CD4-positive, alpha-beta T cell treated with Interleukin-6 at 100 ng/mL for 8 hours (primary cell): ENCODE results near the gene TADA1.
"Not testable (repeated sequence)": the region's sequence is repeated elsewhere in the genome, so short reads cannot be mapped to it uniquely, and the experiment has no call there.

Experiments used
- DNase-seq: peaks from one replicate; pipeline ENCODE4 v3.0.0-alpha.2; 2020; ENCODE audit warnings: mixed read lengths, low spot score

Gene TADA1

DNA sequence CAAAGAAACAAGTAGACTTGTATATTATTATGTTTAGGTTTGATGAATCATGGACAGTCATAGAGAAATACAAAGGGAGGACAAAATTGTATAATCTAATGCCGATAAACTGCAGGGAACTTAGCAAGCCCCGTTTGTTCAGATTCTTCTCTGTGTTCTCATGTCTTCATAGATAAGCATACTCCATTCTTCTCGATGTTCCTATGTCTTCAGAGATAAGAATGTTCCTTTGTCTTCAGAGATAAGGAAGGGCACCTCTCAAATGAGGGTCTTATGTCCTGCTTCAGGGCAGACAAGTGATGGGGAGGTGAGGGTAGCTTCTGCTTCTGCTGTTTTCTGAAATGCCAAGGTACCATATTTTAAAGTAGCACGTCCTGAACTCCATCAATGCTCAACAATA lies 19.7 kb upstream of the TADA1 start:
- DNase-seq, result no peak

DNA sequence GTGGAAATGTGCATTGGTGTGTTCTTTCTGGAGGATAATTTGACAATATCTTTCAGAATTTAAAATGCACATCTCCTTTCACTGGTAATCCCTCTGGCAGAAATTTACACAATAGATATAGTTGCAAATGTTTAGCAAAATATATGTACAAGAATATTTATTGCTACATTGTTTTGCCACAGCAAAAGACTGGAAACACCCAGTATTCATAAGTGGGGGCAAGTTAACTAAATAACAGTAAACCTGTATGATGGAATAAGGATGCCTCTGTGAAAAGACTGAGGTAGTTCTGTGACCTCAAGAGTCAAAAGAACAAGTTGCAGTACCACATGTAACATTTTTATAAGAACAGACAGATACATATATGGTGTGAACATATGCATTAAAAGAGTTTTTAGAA lies 13.7 kb upstream of the TADA1 start:
- DNase-seq, result no peak

DNA sequence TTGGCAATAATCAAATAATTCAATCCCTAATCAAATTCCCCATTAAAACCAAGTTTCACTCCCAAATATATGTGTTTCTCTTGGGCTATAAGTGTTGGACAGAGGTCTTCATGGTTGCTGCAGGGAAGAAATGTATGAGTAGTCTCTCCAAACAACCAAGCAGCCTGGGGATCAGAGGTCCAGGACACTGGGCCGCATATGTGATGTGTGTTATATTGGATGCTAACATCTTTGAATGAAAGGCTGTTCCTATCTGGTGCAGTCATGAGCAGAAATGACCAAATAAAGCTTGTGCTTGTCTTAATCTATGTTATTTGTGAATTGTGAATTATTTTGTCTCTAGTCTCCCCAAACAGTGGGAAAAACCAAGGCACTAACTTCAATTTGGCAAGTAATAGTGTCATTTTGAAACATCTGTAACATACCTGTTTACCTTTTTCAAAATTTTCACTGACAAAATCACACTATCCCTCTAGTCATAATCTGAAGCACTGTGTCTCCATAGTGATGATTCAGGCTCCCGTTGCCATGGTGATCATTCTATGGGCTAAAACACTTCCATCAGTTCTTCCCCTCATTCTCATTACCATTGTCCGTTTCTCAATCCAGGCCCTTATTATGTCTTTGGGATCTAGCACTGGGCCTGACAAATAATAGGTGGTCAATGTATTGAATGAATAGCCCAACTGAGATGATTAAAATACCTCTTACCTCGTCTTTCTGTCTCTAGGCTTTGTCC lies 12.5 kb upstream of the TADA1 start:
- DNase-seq, result no peak

DNA sequence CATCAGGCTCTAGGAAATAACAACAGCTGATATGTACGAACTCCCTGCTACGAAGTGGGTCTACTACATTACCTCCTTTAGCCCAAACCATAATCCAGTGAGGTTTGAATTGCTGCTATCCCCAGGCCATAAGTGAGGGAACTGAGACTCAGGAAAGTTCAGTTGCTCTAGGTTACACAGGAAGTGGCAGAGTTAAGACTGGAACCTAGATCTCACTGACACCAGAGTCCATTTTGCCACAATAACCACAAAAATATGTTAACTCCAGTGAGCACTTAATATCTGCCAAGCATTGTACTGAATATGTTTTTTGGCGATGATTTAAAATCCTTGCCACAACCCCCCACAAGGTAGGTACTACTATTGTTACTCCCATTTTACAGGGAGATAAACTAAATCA lies 8.9 kb upstream of the TADA1 start:
- no peak for DNase-seq

DNA sequence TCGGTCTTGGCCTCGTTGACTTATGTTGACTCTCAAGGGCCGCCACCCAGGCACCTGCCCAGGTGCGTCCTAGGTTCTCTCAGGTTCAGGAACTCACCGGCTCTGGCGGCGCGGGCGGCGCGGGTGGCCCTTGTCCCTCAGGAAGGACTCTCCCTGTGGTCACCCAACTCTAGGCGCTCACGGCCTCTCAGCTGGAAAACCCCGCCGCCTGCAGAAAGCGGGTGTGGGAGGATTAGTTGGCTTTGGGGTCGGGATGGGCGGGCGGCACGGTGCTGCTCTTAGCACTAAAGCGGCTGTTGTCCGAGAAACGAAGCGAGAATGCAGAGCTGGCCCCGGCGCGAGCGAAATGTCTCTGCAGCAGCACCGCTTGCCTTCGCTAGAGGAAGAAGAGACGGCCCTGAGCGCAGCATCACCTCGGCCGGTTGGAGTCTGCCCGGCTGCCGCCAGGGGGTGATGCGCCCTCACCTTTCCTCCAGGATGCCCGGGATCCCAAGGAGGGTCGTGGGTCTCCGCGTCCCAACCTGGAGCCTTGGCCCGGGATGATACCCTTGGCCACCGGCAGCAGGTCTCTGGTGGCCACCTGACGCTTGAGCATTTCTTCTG lies 8.1 kb upstream of the TADA1 start:
- DNase-seq, result peak; percentile 9

DNA sequence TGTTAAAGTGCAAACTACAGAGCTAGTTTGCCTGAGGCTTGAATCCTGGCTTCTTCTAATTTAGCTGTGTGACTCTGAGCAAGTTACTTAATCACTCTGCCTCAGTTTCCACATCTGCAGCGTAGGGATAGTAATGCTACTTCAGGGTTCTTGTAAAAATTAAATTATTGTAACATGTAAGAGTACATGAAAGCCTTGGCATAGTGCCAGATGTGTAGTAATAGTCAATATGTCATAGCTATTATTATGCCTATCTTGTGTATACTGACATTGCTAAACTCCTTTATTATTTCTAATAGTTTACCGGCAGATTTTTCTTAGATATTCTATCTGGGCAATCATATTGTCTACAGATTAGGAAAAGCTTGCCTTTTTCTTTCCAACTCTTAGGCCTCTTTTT lies 6.8 kb upstream of the TADA1 start:
- no peak for DNase-seq

DNA sequence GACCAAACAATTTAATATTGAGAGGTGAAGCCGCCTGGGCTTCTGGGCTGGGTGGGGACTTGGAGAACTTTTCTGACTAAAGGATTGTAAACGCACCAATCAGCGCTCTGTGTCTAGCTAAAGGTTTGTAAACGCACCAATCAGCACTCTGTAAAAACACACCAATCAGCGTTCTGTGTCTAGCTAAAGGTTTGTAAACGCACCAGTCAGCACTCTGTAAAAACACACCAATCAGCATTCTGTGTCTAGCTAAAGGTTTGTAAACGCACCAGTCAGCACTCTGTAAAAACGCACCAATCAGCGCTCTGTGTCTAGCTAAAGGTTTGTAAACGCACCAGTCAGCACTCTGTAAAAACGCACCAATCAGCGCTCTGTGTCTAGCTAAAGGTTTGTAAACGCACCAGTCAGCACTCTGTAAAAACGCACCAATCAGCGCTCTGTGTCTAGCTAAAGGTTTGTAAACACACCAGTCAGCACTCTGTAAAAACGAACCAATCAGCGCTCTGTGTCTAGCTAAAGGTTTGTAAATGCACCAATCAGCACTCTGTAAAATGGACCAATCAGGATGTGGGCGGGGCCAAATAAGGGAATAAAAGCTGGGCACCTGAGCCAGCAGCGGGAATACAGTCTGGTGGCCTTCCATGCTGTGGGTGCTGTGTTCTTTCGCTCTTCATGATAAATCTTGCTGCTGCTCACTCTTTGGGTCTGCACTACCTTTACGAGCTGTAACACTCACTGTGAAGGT lies 2.3 kb upstream of the TADA1 start:
- not testable (repeated sequence) for DNase-seq

DNA sequence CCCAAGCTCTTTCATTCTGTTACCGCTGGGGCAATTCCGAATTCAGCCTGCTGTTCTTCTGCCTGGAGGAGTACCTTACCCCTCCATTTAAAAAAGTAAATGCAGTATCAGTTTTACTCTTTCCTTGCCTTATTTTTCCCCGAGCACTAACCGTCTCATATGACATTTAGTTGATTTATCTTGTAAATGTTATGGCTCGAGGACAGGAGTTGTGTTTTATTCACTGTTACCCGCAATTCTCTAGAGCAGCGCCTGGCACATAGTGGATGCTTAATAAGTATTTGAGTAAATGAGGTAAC lies 425 bp upstream of the TADA1 start:
- no peak for DNase-seq

DNA sequence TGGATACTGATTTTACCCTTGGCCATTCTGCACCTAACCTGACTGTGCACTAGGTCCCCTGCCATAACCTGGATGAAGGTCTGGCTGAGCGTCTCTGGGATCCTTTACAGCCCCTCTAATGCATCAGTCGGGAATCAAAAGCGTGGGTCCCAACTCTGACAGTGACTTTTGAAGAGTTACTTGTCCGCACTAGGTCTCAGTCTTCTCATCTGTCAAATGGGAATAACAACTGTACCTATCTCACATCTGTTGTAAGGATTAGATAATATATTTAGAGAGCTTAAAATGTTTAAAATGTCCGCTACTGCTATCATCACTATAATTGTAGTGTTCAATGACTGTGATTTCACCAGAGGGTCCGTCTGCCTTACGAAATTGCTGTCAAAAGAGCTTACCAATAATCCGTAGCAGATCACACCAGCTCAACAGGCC lies 746 bp downstream of the TADA1 start:
- no peak for DNase-seq

DNA sequence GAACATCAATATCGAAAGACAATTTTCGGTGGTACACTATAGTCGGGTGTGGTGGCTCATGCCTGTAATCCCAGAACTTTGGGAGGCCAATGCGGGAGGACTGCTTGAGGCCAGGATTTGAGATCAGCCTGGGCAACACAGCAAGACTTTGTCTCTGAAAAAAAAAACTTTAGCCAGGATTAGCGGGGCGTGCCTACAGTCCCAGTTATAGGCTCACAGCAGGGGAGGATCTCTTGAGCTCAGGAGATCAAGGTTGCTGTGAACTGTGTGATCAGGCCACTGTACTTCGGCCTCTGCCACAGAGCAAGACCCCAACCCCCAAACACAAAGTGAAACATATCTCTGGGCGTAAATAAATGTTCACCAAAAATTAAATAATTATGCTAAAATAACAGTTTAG lies 1.6 kb downstream of the TADA1 start:
- DNase-seq, result no peak

DNA sequence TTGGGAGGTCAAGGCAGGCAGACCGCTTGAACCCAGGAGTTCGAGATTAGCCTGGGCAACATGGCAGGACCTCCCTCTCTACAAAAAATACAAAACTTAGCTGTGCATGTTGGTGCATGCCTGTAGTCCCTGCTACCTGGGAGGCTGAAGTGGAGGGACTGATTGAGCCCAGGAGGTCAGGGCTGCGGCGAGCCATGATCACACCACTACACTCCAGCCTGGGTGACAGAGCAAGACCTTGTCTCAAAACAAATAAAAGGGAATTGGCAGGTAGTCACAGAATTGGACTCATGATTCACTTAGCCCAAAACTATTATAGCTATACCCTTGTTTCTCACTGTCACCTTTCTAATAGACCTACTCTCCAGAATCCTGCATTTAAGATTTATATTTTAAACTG lies 5.5 kb downstream of the TADA1 start:
- no peak for DNase-seq

DNA sequence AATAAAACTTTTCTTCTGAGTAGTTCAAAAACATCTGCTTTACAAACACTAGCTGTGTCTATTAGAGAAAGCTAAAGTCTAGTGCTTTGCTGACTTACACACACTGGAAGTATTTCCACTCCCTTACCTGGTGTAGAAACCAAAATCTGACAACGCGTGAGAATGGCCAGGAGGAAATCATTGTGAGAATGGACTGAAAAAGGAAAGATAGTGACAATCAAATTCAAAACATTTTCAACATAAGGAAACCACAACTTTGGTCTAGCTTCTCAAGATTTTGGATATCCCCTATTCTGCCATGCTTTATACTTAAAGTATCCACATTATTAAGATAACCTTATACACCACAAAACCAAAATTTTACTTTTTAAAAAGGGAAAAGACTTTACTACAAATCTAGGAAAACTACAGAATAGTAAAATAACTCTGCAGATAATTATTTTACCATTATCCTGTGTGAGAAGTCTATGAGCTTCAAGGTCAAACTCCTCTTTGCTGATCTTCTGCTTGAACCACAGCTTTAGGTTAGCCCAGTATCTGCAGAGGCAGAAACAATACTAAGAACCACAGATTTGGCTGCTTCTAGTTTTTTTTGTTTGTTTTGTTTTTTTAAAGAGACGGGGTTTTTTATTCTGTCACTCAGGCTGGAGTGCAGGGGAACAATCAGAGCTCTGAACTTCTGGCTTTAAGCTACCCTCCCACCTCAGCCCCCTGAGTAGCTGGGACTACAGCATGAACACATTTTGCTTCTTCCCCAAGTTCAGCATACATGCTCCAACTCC lies 6.6 kb downstream of the TADA1 start:
- DNase-seq, result no peak

DNA sequence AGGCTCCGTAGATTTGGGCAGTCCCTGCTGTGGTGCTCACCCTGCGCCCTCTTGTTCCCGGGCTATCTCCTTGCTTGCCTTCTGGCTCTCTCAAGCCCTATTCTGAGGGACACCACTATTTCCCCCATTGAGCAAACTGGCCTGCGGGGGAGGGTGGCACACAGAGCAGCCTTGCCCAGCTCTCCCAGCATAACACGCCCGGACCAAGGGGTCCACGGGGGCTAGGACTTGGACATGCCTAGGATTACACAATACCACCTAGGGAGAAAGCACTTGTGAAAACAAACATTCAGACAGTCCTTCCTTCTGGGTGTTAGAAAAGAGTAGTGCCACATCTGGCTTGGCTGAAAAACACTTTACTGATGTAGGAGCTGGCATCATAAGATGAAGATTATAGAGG lies 7.4 kb downstream of the TADA1 start:
- no peak for DNase-seq

DNA sequence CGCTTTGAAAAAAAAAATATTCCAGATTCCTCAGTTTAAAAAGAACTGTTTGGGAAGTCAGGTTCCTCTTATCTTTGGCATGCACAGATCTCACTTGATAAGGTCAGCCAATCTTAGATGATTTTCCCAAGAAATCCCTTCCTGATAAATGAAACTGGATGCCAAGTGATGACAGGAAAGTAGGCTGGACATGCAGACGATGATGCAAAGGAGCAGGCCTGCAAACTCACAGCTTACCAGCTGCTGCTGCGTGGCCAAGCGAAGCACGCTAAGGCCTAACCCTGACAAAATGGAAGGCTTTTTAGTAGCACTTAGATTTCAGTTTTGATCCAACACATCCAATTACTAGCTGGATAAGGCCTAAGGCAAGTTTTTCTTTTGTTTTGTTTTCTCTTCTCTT lies 10.1 kb downstream of the TADA1 start:
- DNase-seq, result no peak

DNA sequence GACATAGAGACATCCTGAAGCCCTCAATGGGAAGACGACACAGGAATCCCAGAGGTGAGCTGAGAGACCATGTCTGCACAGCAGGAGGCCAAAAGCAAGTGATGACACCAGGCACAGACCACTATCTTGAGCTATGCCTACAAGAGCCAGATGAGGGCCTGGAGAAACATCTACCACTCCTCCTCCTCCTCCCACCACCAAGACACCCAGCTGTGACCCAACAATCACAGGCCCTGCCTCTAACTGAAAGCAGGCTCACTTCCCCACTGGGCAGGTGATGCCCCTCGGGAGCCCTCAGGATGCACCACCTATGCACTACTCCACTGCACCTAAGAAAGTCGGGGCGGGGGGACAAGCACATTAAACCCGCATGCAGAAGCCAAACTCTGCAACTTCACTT lies 16.5 kb downstream of the TADA1 start:
- no peak for DNase-seq

DNA sequence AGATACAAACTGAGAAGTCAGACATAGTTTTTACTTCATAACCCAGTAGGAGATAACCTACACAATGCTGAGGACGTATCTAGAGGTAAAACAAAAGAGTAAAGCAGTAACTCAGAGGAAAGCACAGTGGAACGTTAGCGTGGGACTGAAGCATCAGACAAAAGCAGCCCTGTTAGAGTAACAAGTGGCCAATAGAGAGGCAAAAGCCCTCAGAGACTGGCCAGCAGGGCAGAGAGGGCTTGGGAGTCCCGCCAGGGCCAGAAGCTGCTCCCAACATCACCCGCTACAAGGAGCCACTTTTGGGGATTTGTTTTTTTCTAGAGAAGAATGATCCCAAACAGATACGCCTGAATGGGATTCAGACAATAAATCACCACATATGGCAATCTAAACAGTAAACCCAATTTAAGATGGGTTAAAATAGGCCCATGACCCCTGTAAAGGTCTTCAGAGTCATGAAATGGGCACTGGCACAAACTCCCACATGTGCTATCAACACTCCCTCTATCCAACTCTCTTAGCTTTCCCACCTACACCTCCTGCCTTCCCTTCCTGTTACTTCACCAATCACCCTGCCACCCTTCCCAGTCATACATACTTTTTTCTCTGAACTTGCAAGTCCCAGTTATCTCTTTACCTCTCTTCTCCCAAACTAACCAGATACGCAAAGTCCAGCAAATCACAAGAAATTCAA lies 17.2 kb downstream of the TADA1 start:
- no peak for DNase-seq

DNA sequence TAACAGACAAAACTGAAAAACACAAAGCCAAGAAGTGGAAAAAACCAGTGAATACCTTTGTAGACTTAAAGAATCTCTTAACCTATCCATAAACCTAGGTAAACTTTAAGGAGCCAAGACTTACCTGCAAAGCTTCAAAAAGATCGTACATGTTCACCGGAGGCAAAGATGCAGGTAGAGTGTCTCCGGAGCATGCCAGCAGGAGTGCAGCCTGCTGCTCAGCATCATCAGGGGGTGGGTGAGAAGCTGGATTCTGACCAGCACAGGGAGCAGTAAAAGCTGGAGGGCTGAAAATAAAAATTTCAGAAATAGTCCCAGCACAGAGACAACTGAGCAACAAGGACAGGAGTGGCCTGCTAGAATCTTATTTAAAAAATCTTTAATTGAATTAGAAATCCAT lies 18.1 kb downstream of the TADA1 start:
- no peak for DNase-seq

DNA sequence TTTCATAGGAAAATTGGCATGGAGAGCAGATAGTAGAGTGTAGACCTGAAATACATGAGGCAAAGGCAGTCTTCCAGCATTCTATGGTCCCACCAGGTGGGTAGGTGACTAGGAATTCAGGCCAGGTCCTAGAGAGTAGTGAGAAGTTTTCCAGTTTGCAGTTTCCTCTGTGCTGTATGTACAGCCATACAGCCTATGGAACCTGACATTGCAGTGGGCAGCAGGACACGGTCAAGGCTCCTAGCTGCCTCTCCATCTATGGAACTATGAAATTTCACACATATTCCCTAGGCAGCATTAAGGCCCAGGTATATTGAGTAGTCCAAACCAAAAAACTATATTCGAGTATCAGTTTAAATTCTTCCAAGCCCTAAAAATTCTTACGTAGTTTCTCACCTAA lies 20.5 kb downstream of the TADA1 start:
- DNase-seq, result no peak

DNA sequence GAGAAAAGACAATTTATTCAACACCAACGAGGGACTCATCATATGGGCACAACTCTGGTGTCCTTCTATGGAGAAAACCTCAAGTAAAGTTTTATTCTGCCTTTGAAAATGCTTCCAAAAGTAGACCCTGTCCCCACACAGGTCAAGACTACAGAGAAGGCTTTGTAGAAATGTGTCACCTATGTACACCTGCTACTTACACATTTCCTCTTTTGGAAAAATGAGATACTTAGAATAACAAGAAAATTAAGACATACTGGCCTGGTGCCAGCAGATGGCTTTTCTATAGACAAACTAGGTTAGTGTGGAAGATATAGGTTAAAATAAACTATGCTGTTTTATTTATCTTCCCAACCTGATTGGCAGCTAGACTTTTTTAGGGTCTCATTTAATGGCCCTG lies 23.1 kb downstream of the TADA1 start:
- DNase-seq, result no peak

DNA sequence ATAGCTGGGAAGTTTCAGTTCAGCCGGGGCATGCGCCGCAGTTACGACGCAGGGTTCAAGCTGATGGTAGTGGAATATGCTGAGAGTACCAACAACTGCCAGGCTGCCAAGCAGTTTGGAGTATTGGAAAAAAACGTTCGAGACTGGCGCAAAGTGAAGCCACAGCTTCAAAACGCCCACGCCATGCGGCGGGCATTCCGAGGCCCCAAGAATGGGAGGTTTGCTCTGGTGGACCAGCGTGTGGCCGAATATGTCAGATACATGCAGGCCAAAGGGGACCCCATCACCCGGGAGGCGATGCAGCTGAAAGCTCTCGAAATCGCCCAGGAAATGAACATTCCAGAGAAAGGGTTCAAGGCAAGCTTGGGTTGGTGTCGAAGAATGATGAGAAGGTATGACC lies 26.9 kb downstream of the TADA1 start:
- DNase-seq, result no peak

DNA sequence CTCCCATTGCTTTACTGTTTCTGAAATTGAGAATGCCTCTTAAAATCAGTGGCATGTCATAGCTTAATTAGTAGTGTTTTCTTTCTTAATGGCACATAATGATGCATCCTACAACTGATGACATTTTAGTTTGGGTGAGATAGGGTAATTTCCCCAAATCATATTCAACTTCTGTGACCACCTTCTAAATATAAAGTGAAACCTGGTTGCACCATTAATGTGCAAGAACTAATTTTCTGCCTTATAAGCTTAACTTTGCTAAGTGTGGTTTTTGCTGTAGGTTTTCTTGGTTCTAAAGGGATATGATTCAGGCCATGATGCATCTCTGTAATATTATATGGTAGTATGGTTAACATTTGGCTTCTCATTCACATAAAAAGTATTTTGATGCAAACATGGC lies 27.9 kb downstream of the TADA1 start:
- no peak for DNase-seq

DNA sequence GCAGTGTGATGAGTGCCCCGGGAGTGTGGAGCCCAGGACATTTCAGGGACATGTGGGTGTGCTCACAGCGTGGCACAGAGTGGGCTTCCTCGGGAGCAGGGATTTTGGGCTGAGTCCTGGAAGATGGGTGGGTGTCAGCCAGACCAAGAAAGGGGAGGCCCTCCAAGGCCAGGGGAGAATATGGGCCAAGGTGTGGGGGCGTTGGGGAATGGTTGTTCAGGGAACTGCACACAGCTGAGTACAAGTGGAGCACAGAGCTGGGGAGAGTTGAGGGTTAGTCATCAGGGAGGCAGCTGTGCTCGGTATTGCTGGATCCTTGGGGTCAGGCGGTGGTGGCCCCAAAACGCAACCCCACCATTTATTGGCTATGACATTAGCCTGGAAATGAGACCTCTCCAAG lies 31.3 kb downstream of the TADA1 start:
- DNase-seq, result no peak
